Aorta (tissue), 5 donors: ENCODE measurements around the gene CLMN. TPM values are rescaled to one million over a fixed set of nuclear protein-coding genes. Genes with fewer than 3 reads are reported as not detected.

ENCODE experiments used
- ATAC-seq: fragments of 200-7000 bp; cut with Tn5 transposase; one replicate; pipeline ENCODE4 v1.9.1; 2022; ENCODE audit warnings: moderate library complexity; ENCODE audit not compliant: low FRiP score
- DNase-seq, 2 donors: peaks; one replicate each; pipeline ENCODE4 v3.0.0-alpha.2; 2020
- H3K27ac ChIP-seq, 2 donors: one replicate each; pipeline ENCODE4 v1.5.1; 2013; ENCODE audit warnings: low read length in 2 of 2, mild to moderate bottlenecking in 2 of 2, moderate library complexity in 2 of 2, control low read depth in 1 of 2, inconsistent platforms in 1 of 2, low read depth in 1 of 2
- H3K27me3 ChIP-seq, 2 donors: one replicate each; pipeline ENCODE4 v1.6.1; 2013; ENCODE audit warnings: control low read depth in 1 of 2, low read length in 1 of 2, mild to moderate bottlenecking in 1 of 2, moderate library complexity in 1 of 2; ENCODE audit not compliant: insufficient read depth in 2 of 2, control insufficient read depth in 1 of 2
- H3K36me3 ChIP-seq, 2 donors: one replicate each; pipeline ENCODE4 v1.6.1; 2013; ENCODE audit warnings: control low read depth in 1 of 2, low read length in 1 of 2, mild to moderate bottlenecking in 1 of 2; ENCODE audit not compliant: insufficient read depth in 2 of 2, control insufficient read depth in 1 of 2
- H3K4me1 ChIP-seq, 2 donors: one replicate each; pipeline ENCODE4 v1.6.1; 2013; ENCODE audit warnings: low read length in 2 of 2, control low read depth in 1 of 2, mild to moderate bottlenecking in 1 of 2, moderate library complexity in 1 of 2; ENCODE audit not compliant: insufficient read depth in 2 of 2, control insufficient read depth in 1 of 2
- H3K4me3 ChIP-seq, 2 donors: one replicate each; pipeline ENCODE4 v1.5.1; 2013; ENCODE audit warnings: low read length in 2 of 2, control low read depth in 1 of 2, mild to moderate bottlenecking in 1 of 2
- H3K9me3 ChIP-seq: one replicate; pipeline ENCODE4 v1.6.1; 2013; ENCODE audit warnings: mild to moderate bottlenecking, low read length; ENCODE audit not compliant: control insufficient read depth
- WGBS, 2 donors: extraction: QIAGEN DNeasy Blood & Tissue Kit; methylation state at CpG; one replicate each; pipeline ENCODE4 v1.1.7; 2013; 5-methylcytosine and 5-hydroxymethylcytosine counted together
- intact Hi-C, 2 donors: fragments of 100-400 bp; cut with DNase I; formaldehyde crosslinking; loops; one replicate each; pipeline versions ENCODE4 v1.14.2 to v1.15.0; 2022
- polyA plus RNA-seq, 2 donors: library from polyadenylated mRNA; stranded (reverse); fragments of 200-250 nt; gene quantifications; one replicate each; pipeline ENCODE4 v1.2.3, GENCODE V29; 2013
- total RNA-seq, 2 donors: library from RNA; stranded (reverse); fragmentation: NEBNext Ultra II Directional; extraction: Animal tissue kit (Norgen Biotek cat#: 25700); gene quantifications; one replicate each; pipeline ENCODE4 v1.2.1, GENCODE V29; 2021
- donor health status: healthy with polysubstance abuse.
- donor health status: Bipolar disorder and iron deficiency.
- donor health status: DM: no; HTN: no; CAD: no.
- donor health status: DM: no; HTN: no; CAD: no.
- donor health status: DM: yes; HTN: yes; CAD: no.

The CLMN gene
- total and polyA plus RNA-seq, 4 donors = 3.9 to 18.3 (median 11.0) TPM

- intact Hi-C loops = no loop called here
- H3K36me3 ChIP-seq = no peaks in the 10 kb centered on the region
- H3K9me3 ChIP-seq = no peaks in the 10 kb centered on the region
Measured at GRCh38 chr14:95270203-95270602, 49.5 kb downstream of the CLMN start.

GRCh38 chr14:95269493-95269892 is 50.2 kb downstream of the CLMN start:
- Histone ChIP-seq H3K27ac (no peak overlapping the region), H3K4me3 (no peak overlapping the region), H3K4me1 (no peaks in the 10 kb centered on the region), H3K36me3 (no peaks in the 10 kb centered on the region), H3K27me3 (no peaks in the 10 kb centered on the region), H3K9me3 (no peaks in the 10 kb centered on the region)
- ATAC-seq (no peak), DNase-seq (no peak)
- intact Hi-C loops = no loop called here
- WGBS, 2 donors = 86 to 95% methylated on average over 2 of the region's 2 CpGs

More at GRCh38 chr14:95270203-95270602, 49.5 kb downstream of the CLMN start:
- Histone ChIP-seq H3K27ac (no peak overlapping the region), H3K4me1 (no peaks in the 10 kb centered on the region), H3K27me3 (no peaks in the 10 kb centered on the region), H3K4me3 (no peak overlapping the region)
- 69 to 76% methylated on average over 2 of the region's 2 CpGs for WGBS, 2 donors
- ATAC-seq = no peak
- DNase-seq = no peak

GRCh38 chr14:95268350-95268749 is 51.4 kb downstream of the CLMN start:
- Histone ChIP-seq H3K27me3 (no peaks in the 10 kb centered on the region), H3K36me3 (no peaks in the 10 kb centered on the region), H3K27ac (no peak overlapping the region), H3K4me3 (no peak overlapping the region), H3K4me1 (no peaks in the 10 kb centered on the region), H3K9me3 (no peaks in the 10 kb centered on the region)
- intact Hi-C loops = no loop called here
- DNase-seq (no peak), ATAC-seq (no peak)

GRCh38 chr14:95267306-95267705 is 52.4 kb downstream of the CLMN start:
- intact Hi-C loops = no loop called here

GRCh38 chr14:95265106-95266094 is 54.3 kb downstream of the CLMN start:
- ATAC-seq = peak; percentile 44
- no peak for DNase-seq
- intact Hi-C loops = no loop called here
- Histone ChIP-seq H3K9me3 (no peaks in the 10 kb centered on the region), H3K36me3 (no peaks in the 10 kb centered on the region), H3K27ac (no peak overlapping the region), H3K27me3 (no peaks in the 10 kb centered on the region), H3K4me1 (no peaks in the 10 kb centered on the region), H3K4me3 (no peak overlapping the region)
- 57 to 63% methylated on average over 12 of the region's 12 CpGs for WGBS, 2 donors

More at GRCh38 chr14:95267306-95267705, 52.4 kb downstream of the CLMN start:
- Histone ChIP-seq H3K9me3 (no peaks in the 10 kb centered on the region), H3K27ac (no peak overlapping the region), H3K27me3 (no peaks in the 10 kb centered on the region), H3K4me1 (no peaks in the 10 kb centered on the region), H3K4me3 (no peak overlapping the region), H3K36me3 (no peaks in the 10 kb centered on the region)
- no peak for DNase-seq
- ATAC-seq = no peak
- 78 to 81% methylated on average over 4 of the region's 4 CpGs for WGBS, 2 donors

- no peaks in the 10 kb centered on the region for H3K9me3 ChIP-seq
- DNase-seq (no peak), ATAC-seq (no peak)
- H3K27ac ChIP-seq = no peak overlapping the region
- intact Hi-C loops = no loop called here
- no peaks in the 10 kb centered on the region for H3K36me3 ChIP-seq
- H3K4me3 ChIP-seq = no peak overlapping the region
- H3K4me1 ChIP-seq = no peaks in the 10 kb centered on the region
- WGBS, 2 donors = 94% methylated on average over 10 of the region's 10 CpGs
- no peaks in the 10 kb centered on the region for H3K27me3 ChIP-seq
Measured at GRCh38 chr14:95264271-95264973, 55.3 kb downstream of the CLMN start.

GRCh38 chr14:95263527-95264231 is 56.0 kb downstream of the CLMN start:
- no peak for DNase-seq
- no peak overlapping the region for H3K4me3 ChIP-seq
- no peaks in the 10 kb centered on the region for H3K27me3 ChIP-seq
- H3K4me1 ChIP-seq = no peaks in the 10 kb centered on the region
- 94 to 96% methylated on average over 7 of the region's 7 CpGs for WGBS, 2 donors
- no peaks in the 10 kb centered on the region for H3K9me3 ChIP-seq
- ATAC-seq = no peak
- H3K27ac ChIP-seq = no peak overlapping the region
- intact Hi-C loops = no loop called here
- H3K36me3 ChIP-seq = no peaks in the 10 kb centered on the region

GRCh38 chr14:95262511-95262891 is 57.2 kb downstream of the CLMN start:
- H3K27me3 ChIP-seq = no peaks in the 10 kb centered on the region
- no peak overlapping the region for H3K27ac ChIP-seq
- intact Hi-C loops = no loop called here
- DNase-seq = no peak
- ATAC-seq = no peak
- no peak overlapping the region for H3K4me3 ChIP-seq
- H3K4me1 ChIP-seq = no peaks in the 10 kb centered on the region
- WGBS, 2 donors = 83 to 87% methylated on average over 3 of the region's 3 CpGs
- no peaks in the 10 kb centered on the region for H3K9me3 ChIP-seq
- no peaks in the 10 kb centered on the region for H3K36me3 ChIP-seq
